ENCODE measurements around the gene EEF1E1.

EEF1E1 gene

DNA sequence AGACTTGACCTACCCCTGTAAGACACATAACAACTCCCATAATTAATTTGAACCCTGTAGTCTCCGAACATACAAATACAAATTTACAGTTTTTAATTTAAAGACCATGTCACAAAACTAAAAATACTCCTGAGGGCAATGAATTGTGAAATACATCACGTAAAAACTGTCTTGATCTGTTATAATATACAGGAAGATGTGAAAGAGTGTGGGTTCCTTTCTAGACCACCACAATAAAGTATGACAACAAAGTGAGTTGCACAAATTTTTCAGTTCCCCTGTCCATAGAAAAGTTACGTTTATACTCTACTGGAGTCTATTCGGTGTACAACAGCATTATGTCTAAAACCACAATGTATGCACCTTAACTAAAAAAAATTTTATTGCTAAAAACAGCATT lies 27.2 kb downstream of the EEF1E1 start:
- no peak overlapping the region for H3K4me3 ChIP-seq (replicated peaks; ENCODE audit: low read depth, low read length)
- DNase-seq (ENCODE audit: extremely low read depth, low read depth) = no peak
- TF ChIP-seq, protein P1, sequence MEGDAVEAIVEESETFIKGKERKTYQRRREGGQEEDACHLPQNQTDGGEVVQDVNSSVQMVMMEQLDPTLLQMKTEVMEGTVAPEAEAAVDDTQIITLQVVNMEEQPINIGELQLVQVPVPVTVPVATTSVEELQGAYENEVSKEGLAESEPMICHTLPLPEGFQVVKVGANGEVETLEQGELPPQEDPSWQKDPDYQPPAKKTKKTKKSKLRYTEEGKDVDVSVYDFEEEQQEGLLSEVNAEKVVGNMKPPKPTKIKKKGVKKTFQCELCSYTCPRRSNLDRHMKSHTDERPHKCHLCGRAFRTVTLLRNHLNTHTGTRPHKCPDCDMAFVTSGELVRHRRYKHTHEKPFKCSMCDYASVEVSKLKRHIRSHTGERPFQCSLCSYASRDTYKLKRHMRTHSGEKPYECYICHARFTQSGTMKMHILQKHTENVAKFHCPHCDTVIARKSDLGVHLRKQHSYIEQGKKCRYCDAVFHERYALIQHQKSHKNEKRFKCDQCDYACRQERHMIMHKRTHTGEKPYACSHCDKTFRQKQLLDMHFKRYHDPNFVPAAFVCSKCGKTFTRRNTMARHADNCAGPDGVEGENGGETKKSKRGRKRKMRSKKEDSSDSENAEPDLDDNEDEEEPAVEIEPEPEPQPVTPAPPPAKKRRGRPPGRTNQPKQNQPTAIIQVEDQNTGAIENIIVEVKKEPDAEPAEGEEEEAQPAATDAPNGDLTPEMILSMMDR (IDR thresholded peaks at IDR 0.05; ENCODE audit: low read depth, low read length, missing control alignments) = no peak

DNA sequence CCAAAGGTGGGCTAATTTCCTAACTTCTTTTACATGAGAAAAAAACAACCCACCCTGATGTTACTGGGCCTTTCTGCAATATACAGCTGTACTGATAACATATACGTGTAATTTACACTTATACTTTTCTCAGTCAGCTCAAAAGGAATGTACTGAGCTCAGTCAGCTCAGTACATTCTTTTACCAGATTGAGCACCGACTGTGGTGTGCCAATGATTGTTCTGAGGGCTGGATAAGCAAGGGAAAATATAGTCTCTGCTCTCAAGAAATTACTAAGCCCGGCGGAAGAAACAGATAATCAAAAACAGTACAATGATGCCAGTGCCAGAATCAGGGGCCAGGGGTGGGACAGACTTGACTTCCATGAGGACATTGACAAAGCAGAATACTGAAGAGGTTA lies 28.1 kb downstream of the EEF1E1 start:
- DNase-seq (ENCODE audit: extremely low read depth, low read depth) = no peak
- TF ChIP-seq, protein P1 (IDR thresholded peaks at IDR 0.05; ENCODE audit: low read depth, low read length, missing control alignments) = no peak
- no peak overlapping the region for H3K4me3 ChIP-seq (replicated peaks; ENCODE audit: low read depth, low read length)

DNA sequence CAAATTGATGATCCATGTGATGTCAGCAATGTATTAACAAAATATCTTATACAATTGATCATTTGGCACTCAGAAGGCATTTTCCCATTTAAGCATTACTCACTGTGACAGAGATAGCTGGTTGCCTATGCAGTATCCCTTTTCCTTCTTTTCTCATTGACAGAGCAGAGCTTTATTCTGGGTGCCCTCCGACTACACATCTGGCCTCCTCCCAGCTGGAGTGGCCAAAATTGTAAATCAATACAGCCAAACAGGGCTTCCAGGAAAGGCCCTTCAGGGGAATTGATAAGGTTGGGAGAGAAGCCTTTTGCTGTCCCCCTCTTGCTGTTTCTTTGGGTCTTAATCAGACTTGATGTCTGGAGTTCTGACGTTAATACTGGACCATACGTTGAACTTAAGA lies 28.6 kb downstream of the EEF1E1 start:
- DNase-seq (ENCODE audit: extremely low read depth, low read depth) = no peak
- TF ChIP-seq, protein P1 (IDR thresholded peaks at IDR 0.05; ENCODE audit: low read depth, low read length, missing control alignments) = no peak
- no peak overlapping the region for H3K4me3 ChIP-seq (replicated peaks; ENCODE audit: low read depth, low read length)

DNA sequence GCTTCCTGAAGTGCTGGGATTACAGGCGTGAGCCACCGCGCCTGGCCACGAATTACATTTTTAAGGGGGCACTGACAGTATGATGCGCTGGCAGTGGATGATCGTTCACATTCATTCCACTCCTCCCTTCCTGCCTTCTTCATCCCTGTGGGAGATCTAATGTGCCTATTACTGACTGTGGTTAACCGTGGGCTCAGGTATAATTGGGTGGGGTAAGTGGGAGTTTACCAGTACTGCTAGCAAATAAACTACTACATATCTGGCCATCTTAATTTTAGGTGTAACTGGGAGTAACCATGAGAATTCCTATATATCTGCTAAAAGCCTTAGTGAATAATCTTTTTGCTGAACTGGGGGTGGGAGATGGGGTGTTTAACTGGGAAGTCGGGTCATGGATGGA lies 31.6 kb downstream of the EEF1E1 start:
- TF ChIP-seq, protein P1 (IDR thresholded peaks at IDR 0.05; ENCODE audit: low read depth, low read length, missing control alignments) = no peak
- DNase-seq (ENCODE audit: extremely low read depth, low read depth) = no peak

DNA sequence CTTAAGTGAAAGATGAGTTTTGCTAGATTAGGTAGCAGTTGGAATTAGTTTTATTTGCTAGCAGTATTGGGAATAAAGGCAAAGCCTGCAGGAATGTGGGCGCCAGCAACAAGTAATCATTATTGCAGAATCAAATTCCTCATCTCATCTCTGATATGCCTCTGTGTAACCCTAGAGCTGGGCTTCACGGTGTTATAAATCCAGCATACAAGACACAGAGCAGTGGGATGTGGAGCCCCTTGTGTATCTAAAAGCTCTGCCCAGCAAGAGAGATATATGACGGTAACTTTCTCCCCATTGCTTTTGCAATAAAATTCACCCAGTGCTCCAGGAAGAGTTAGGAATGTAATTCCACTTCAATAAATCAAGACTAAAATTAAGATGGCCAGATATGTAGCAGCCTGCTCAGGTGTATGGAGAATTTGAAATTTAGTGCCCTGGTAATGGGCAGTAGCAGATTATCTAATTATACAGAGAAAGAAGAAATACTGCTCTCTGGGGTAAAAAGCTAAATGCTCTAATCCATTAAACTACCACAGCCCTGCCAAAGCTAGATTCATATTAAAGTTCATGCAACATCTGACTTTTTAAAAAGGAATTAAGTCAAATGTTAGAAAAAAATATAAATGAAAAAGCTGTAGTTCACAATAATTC lies 32.6 kb downstream of the EEF1E1 start:
- TF ChIP-seq, protein P1 (IDR thresholded peaks at IDR 0.05; ENCODE audit: low read depth, low read length, missing control alignments) = no peak
- H3K4me3 ChIP-seq (replicated peaks; ENCODE audit: low read depth, low read length) = no peak overlapping the region
- no peak for DNase-seq (ENCODE audit: extremely low read depth, low read depth)

More for the DNA sequence above, 31.6 kb downstream of the EEF1E1 start:
- H3K4me3 ChIP-seq (replicated peaks; ENCODE audit: low read depth, low read length) = no peak overlapping the region

DNA sequence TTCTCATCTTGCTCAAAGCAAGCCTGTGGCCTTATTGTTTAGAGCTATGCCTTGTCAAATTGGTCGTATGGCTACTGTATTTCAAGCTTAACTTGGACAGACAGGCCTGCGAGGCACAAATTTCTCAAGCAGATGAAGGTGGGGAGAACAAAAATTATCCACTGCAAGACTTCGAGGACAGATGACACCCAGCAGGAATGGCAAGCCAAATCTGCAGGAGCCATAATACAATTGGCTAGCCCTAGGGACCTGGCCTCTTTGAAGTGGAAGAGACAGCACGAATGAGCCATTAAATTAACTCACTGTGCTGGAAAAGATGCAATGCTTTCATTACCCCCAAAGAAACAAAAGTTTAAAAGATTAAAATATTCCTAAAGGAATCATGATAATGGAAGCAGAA lies 33.2 kb downstream of the EEF1E1 start:
- TF ChIP-seq, protein P1 (IDR thresholded peaks at IDR 0.05; ENCODE audit: low read depth, low read length, missing control alignments) = no peak
- no peak overlapping the region for H3K4me3 ChIP-seq (replicated peaks; ENCODE audit: low read depth, low read length)
- no peak for DNase-seq (ENCODE audit: extremely low read depth, low read depth)

DNA sequence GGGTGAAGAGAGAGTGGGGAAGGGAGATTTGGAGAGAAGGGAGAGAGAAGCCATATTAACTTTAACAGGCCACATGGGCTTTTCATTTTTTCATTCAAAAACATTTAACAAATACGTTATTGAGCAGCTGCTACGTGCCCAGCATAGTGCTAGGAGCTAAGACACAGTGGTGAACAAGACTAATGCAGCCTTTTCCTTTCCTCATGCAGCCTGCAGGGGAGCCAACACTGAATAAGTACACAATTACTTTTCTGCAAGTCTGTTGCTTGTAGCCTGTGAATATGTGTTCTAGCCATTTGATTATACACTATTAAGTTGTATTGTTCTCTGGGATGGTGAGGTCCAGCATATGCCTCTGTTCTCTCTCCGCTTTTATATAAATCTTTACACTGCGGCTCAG lies 36.2 kb downstream of the EEF1E1 start:
- TF ChIP-seq, protein P1 (IDR thresholded peaks at IDR 0.05; ENCODE audit: low read depth, low read length, missing control alignments) = no peak
- DNase-seq (ENCODE audit: extremely low read depth, low read depth) = no peak

More for the DNA sequence above, 36.2 kb downstream of the EEF1E1 start:
- no peak overlapping the region for H3K4me3 ChIP-seq (replicated peaks; ENCODE audit: low read depth, low read length)
